Fibroblast of skin of left biceps (primary cell): Measurements from ENCODE around the gene GMCL2.

Experiments used
- DNase-seq, 2 experiments: peaks; one replicate each; pipeline ENCODE4 v3.0.0-alpha.2; 2013; ENCODE audit warnings: low read depth in 2 of 2

GMCL2 gene

GRCh38 chr5:178222292-178222691, 35.1 kb upstream of the GMCL2 start:
- no peak for DNase-seq

GRCh38 chr5:178221853-178222252, 34.7 kb upstream of the GMCL2 start:
- no peak for DNase-seq

GRCh38 chr5:178221282-178221681, 34.1 kb upstream of the GMCL2 start:
- DNase-seq, result no peak

- no peak for DNase-seq
Measured at GRCh38 chr5:178218827-178219226, 31.7 kb upstream of the GMCL2 start.

- DNase-seq, result no peak
Measured at GRCh38 chr5:178218237-178218776, 31.1 kb upstream of the GMCL2 start.

- no peak for DNase-seq
Measured at GRCh38 chr5:178216779-178217178, 29.6 kb upstream of the GMCL2 start.

GRCh38 chr5:178216088-178216534, 28.9 kb upstream of the GMCL2 start:
- no peak for DNase-seq

GRCh38 chr5:178215280-178216002, 28.3 kb upstream of the GMCL2 start:
- DNase-seq, result no peak

GRCh38 chr5:178214160-178214803, 27.1 kb upstream of the GMCL2 start:
- no peak for DNase-seq

- DNase-seq, result no peak
Measured at GRCh38 chr5:178213748-178214151, 26.6 kb upstream of the GMCL2 start.

GRCh38 chr5:178213003-178213461, 25.9 kb upstream of the GMCL2 start:
- DNase-seq, result no peak

GRCh38 chr5:178212241-178213002, 25.3 kb upstream of the GMCL2 start:
- DNase-seq, result no peak

GRCh38 chr5:178211095-178212048, 24.2 kb upstream of the GMCL2 start:
- DNase-seq, result no peak

GRCh38 chr5:178210686-178211085, 23.5 kb upstream of the GMCL2 start:
- DNase-seq, result no peak

- no peak for DNase-seq
Measured at GRCh38 chr5:178210073-178210535, 22.9 kb upstream of the GMCL2 start.

GRCh38 chr5:178209334-178210072, 22.3 kb upstream of the GMCL2 start:
- no peak for DNase-seq

GRCh38 chr5:178208540-178209227, 21.5 kb upstream of the GMCL2 start:
- no peak for DNase-seq

GRCh38 chr5:178207917-178208280, 20.7 kb upstream of the GMCL2 start:
- no peak for DNase-seq

- DNase-seq, result no peak
Measured at GRCh38 chr5:178207183-178207916, 20.2 kb upstream of the GMCL2 start.
